ENCODE measurements around the gene MAPK4. TPM values are rescaled to one million over a fixed set of nuclear protein-coding genes. Genes with fewer than 3 reads are reported as not detected.
"Not testable (repeated sequence)": the region's sequence is repeated elsewhere in the genome, so short reads cannot be mapped to it uniquely, and the experiment has no call there.

MAPK4 gene
- total RNA-seq, 2 donors from 2014 or later: 1.0 to 1.6 TPM

DNA sequence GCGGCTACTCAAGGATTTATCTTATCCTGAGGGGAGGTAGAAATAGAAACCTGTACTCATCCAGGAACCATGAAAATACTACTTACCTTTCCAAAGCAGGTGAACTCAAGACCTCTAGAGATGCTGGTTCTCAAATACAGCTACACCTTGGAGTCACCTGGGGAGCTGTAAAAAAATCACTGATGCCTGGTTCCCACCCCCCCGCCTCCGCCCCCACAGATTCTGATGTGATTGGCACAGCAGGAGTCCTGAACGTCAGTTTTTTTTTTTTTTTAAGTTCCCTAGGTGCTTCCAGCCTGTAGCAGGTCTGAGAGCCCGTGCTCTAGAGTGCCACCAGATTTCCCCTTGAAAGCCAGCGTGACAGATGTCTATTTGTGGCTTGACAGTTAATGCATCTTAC lies 146.3 kb downstream of the MAPK4 start:
- Histone ChIP-seq H3K27me3 (no peaks in the 10 kb centered on the region), H3K9me3 (no peaks in the 10 kb centered on the region), H3K4me1 (no peaks in the 10 kb centered on the region), H3K36me3 (replicated peaks in 1 of 2; ENCODE audit: insufficient read depth in 1 of 2, low read depth in 2 of 2) (no peaks in the 10 kb centered on the region), H3K4me3 (no peak overlapping the region), H3K27ac (no peak overlapping the region)
- TF ChIP-seq POLR2A (IDR thresholded peaks at IDR 0.05): no peak
- TF ChIP-seq, protein P1, sequence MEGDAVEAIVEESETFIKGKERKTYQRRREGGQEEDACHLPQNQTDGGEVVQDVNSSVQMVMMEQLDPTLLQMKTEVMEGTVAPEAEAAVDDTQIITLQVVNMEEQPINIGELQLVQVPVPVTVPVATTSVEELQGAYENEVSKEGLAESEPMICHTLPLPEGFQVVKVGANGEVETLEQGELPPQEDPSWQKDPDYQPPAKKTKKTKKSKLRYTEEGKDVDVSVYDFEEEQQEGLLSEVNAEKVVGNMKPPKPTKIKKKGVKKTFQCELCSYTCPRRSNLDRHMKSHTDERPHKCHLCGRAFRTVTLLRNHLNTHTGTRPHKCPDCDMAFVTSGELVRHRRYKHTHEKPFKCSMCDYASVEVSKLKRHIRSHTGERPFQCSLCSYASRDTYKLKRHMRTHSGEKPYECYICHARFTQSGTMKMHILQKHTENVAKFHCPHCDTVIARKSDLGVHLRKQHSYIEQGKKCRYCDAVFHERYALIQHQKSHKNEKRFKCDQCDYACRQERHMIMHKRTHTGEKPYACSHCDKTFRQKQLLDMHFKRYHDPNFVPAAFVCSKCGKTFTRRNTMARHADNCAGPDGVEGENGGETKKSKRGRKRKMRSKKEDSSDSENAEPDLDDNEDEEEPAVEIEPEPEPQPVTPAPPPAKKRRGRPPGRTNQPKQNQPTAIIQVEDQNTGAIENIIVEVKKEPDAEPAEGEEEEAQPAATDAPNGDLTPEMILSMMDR (IDR thresholded peaks at IDR 0.05): no peak
- ATAC-seq: no peak
- DNase-seq: no peak
- intact Hi-C loops (cut with DNase I): no loop called here
- WGBS, 2 donors: 60 to 64% methylated on average over 4 to 6 of the region's 6 CpGs

DNA sequence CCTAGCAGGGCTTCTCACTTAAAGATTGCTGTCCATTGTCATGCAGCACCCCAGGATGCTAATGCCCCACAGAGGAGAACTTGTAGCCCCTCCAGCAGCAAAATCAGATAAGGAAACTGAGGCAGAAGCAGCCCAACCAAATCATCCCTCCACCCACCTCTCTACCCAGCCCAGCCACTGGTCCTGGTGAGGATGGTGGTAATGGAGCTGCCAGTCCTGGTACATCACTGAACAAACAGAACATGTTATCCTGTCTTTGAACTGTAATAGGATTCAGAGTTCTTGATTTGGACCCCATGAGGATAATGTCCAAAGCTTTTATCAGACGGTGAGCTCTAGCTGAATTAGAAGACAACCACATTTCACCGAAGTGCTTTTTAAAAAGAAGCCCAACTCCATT lies 146.8 kb downstream of the MAPK4 start:
- ATAC-seq: no peak
- intact Hi-C loops (cut with DNase I): no loop called here
- H3K9me3 ChIP-seq: no peaks in the 10 kb centered on the region

DNA sequence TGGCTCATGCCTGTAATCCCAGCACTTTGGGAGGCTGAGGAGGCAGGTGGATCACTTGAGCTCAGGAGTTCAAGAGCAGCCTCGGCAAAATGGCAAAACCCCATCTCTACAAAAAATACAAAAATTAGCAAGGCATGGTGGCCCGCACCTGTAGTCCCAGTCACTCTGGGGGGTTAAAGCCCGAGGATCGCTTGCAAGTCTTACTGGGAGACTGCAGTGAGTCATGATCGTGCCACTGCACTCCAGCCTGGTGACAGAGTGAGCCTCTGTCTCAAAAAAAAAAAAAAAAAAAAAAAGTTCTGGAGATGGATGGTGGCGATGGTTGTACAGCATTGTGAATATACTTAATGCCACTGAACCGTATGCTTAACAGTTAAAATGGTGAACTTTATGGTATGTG lies 147.4 kb downstream of the MAPK4 start:
- ATAC-seq; H3K36me3 ChIP-seq (replicated peaks in 1 of 2; ENCODE audit: insufficient read depth in 1 of 2, low read depth in 2 of 2); H3K27ac ChIP-seq; intact Hi-C loops (cut with DNase I); H3K27me3 ChIP-seq; H3K4me1 ChIP-seq; H3K9me3 ChIP-seq; H3K4me3 ChIP-seq; DNase-seq: not testable (repeated sequence)
- 91 to 94% methylated on average over 7 of the region's 7 CpGs for WGBS, 2 donors

More for the DNA sequence above, 146.8 kb downstream of the MAPK4 start:
- 93 to 97% methylated on average over 2 of the region's 2 CpGs for WGBS, 2 donors
- TF ChIP-seq, protein P1 (IDR thresholded peaks at IDR 0.05): no peak
- no peak for TF ChIP-seq POLR2A (IDR thresholded peaks at IDR 0.05)
- no peak overlapping the region for H3K27ac ChIP-seq
- DNase-seq: no peak
- H3K4me1 ChIP-seq: no peaks in the 10 kb centered on the region
- H3K36me3 ChIP-seq (replicated peaks in 1 of 2; ENCODE audit: insufficient read depth in 1 of 2, low read depth in 2 of 2): no peaks in the 10 kb centered on the region
- H3K4me3 ChIP-seq: no peak overlapping the region
- no peaks in the 10 kb centered on the region for H3K27me3 ChIP-seq

DNA sequence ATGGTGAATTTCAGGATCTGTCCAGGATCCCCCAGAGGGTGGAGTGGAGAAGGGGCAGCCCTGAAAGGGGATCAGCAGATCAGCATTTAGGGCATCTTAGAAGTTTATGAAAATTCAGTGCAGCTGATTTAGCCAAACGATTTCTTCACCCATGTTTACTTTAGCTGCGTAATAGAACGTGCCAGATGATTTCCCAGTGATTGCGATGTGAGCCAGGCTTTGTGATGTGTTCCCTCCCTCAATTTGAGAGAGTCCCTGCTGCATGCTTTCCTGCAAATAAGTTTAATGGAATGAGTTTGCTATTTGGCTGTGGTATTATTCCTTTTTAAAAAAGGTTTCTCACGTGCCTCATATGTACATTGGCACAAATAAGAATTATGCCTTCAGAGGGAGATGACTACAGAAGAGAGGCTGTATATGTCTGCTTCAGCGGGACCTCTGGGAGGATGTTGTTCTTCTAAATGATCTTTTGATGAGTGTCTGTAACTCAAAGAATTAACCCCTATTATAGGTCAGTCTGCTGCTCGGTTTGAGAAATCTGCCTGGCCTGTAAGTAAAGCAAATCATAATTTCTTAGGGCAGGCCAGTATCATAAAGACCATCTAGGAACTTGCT lies 148.1 kb downstream of the MAPK4 start:
- H3K27ac ChIP-seq: no peak overlapping the region
- peak in 2 of 4 donors; percentile 22 to 37 for DNase-seq
- H3K27me3 ChIP-seq: no peaks in the 10 kb centered on the region
- peak; percentile 48 for ATAC-seq
- TF ChIP-seq, protein P1 (IDR thresholded peaks at IDR 0.05): no peak
- no peak for TF ChIP-seq POLR2A (IDR thresholded peaks at IDR 0.05)
- H3K9me3 ChIP-seq: no peaks in the 10 kb centered on the region
- no peak overlapping the region for H3K4me3 ChIP-seq
- no peaks in the 10 kb centered on the region for H3K36me3 ChIP-seq (replicated peaks in 1 of 2; ENCODE audit: insufficient read depth in 1 of 2, low read depth in 2 of 2)
- intact Hi-C loops (cut with DNase I): no loop called here
- H3K4me1 ChIP-seq: no peaks in the 10 kb centered on the region
- WGBS, 2 donors: 27 to 35% methylated on average over 7 of the region's 7 CpGs

DNA sequence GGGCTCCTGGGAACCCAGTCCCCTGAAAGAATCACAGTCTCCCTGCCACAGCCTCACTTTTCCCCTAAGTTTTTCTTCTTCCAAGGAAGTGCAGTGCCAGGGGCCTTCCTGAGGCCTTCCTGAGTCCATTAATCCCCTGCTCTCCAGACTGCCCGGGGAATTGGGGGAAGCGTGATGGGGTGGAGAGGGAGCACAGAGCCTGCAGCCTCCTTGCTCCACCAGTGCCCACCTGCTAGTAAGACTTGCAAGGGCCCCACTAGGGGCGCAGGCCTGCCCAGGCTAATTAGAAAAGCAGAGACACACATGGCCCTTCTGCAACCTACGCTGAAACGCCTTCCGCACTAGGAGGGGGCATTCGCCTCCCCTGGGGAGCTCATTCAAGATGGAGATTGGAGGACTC lies 149.3 kb downstream of the MAPK4 start:
- TF ChIP-seq POLR2A (IDR thresholded peaks at IDR 0.05): no peak
- TF ChIP-seq, protein P1 (IDR thresholded peaks at IDR 0.05): no peak
- Histone ChIP-seq H3K4me1 (no peaks in the 10 kb centered on the region), H3K27me3 (no peaks in the 10 kb centered on the region), H3K4me3 (no peak overlapping the region), H3K9me3 (no peaks in the 10 kb centered on the region), H3K27ac (no peak overlapping the region), H3K36me3 (replicated peaks in 1 of 2; ENCODE audit: insufficient read depth in 1 of 2, low read depth in 2 of 2) (no peaks in the 10 kb centered on the region)
- intact Hi-C loops (cut with DNase I): no loop called here
- WGBS, 2 donors: 86 to 93% methylated on average over 7 of the region's 7 CpGs
- ATAC-seq (no peak), DNase-seq (no peak)

All from body of pancreas (tissue), 4 donors.